NCI-H748 (cell line): ENCODE results near the gene C6orf132.
A peak's percentile ranks its signal among the peaks of the same experiment; 100 is the strongest.
"Not testable (repeated sequence)": the region's sequence is repeated elsewhere in the genome, so short reads cannot be mapped to it uniquely, and the experiment has no call there.

Experiments used
- DNase-seq: peaks from one replicate; lab custom pipeline; 2025; ENCODE audit not compliant: unreplicated experiment; lab: John Stamatoyannopoulos, UW

C6orf132 gene

GRCh38 chr6:42159431-42160024 lies 17.1 kb upstream of the C6orf132 start:
- DNase-seq: no peak

DNA sequence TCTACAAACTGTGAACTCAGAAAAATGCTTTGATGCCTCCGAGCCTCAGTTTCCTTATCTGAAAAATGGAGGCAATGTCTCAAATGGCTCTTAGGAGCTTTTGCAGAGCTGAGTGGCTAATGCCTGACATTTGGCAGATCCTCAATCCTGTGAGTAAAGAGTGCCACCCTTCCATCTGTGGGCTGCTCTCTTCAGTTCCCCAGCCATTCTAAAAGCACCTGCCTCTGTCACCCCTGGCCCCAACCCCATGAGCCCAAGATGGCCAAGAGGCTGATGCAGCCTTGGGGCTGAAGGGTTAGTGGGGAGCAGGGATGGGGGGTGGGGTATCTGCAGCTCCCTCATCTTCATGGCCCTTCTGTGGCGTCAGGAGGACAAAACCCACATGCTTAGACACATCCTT lies 16.2 kb upstream of the C6orf132 start:
- no peak for DNase-seq

DNA sequence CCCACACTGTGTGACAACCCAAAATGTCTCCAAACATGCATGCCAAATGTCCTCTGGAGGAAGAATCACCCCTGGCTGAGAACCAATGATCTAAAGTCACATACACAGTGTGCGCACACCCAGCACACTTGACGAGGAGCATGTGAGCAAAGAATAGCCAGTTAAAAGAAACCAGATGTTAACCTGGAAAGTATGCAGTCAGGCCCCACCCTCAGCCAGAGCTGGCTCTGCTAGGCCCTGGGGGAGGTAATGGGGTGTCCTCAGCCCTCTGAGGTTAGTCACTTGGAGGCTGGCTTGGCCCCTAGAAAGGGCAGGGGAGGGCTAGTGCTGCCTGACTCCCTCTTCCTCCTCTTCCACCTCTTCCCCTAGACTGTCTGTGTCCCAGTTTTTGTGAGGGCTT lies 15.6 kb upstream of the C6orf132 start:
- no peak for DNase-seq

DNA sequence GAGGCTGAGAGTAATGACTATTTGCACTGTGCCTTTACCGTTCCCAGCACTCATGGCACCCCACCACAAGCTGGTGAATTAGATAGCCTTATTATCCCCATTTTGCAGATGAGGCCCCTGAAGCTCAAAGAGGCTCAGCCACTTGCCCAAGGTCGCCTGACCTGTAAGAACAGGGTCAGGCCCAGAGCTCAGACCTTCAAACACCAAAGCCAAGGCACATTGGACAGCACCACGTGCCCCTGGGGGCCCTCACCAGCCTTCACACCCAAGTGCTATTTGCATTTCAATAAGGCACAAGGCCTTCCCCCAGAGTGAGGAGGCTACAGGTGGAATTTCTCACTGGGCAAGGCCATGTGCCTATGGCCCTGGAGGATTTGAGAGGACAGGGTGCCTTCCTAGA lies 14.2 kb upstream of the C6orf132 start:
- no peak for DNase-seq

- no peak for DNase-seq
Observed at GRCh38 chr6:42155293-42155692, 12.9 kb upstream of the C6orf132 start.

GRCh38 chr6:42154461-42155209 lies 12.2 kb upstream of the C6orf132 start:
- DNase-seq: no peak

DNA sequence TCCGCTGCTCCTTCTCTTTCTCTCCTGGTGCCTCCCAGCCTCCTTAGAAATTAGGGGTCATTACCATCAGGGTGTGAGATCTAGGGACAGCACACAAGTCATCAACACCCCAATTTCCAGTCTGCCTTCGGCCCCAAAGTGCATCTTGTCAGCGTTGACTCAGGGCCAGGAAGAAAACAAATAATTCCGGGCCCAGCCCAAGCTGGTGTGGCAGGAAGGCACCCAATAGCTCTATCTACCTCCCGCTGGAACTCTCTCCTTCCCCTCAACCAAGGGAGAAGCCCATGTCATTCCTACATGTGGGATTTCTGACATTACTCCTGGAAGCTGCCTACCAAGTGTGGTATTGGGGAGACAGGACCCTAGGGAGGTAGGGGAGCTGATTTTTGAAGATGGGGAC lies 11.5 kb upstream of the C6orf132 start:
- no peak for DNase-seq

DNA sequence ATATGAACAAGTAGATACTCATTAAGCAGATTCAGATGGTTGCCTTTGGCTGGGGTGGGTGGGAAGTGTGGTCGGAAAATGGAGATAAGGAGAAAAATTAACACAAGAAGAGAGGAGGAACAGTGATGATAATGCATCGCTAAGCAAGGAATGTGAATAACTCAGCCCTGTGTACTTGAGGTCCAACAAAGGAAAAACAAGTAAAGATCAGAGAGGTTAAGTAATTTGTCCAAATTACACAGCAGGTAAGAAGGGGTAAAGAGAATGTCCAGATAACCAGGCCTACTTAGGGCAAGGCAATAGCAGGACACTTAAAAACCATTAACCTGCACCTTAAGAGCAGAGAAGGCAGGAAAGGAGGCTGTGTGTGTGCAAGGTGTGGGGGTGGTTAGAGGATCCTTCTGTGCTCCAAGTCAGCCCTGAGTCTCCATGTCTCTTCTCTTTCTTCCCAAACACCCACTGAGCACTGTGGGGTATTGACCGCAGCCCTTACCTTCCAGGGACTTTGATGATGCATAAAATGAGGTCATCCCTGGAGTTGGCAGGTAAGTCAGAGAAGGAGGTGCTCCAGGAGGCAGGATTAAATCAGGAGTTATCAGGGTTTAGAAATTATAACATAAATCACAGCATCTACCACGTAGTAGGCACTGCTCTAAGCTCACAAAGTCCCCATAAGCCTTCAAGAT lies 10.3 kb upstream of the C6orf132 start:
- DNase-seq: not testable (repeated sequence)

GRCh38 chr6:42152024-42152423 lies 9.6 kb upstream of the C6orf132 start:
- DNase-seq: no peak

DNA sequence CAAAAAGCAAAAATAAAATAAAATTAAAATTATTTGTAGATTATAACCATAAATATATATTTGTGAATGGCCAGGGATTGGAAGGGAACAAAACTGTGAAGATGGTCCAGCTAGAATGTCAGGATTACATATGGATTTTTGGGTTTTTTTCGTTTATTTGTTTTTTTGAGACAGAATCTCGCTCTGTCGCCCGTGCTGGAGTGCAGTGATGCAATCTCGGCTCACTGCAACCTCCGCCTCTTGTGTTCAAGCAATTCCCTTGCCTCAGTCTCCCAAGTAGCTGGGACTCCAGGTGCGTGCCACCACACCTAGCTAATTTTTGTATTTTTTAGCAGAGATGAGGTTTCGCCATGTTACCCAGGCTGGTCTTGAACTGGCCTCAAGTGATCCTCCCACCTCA lies 7.8 kb upstream of the C6orf132 start:
- no peak for DNase-seq

DNA sequence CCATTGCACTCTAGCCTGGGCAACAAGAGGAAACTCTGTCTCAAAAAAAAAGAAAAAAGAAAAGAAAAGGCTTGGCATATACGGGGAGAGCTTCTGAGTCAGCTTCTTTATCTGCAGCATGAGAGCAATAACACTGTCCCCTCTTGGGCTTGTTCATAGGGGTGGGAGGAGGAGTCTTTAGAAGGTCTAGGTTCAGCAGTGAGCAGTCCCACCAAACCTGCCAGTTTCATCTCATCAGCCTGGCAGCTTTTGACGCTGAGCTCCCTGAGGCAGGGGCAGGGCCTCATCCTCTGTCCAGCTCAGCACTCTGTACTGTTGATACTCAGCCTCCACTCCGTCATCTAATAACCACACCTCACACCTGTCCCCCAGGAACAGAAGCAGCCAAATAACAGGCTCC lies 5.6 kb upstream of the C6orf132 start:
- DNase-seq: no peak

- no peak for DNase-seq
Observed at GRCh38 chr6:42147138-42147562, 4.7 kb upstream of the C6orf132 start.

DNA sequence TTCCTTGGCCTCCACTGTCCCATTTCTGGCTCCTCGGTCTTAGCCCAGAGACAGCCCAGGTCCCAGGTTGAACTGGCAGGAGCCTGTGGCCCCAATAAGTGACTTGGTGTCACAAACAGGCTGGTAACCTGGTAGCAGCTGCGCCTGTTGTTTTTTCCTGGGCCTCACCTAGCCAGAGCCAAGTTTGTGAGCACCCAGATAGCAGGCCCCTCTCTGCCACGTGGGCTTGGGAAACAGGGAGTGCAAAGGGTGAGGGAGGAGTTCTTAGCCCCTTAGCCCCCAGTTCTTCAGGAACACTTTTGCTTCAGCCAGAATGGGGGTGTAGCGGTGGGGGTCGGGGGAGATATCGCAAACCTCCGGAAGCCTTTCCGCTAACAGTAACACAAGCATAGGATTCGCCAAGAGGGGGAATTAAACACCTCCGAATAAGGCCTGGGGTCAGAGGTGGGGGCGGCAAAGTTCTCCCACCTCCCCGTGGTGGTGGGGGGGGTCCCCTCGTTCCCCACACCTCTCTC lies 760 bp downstream of the C6orf132 start:
- peak; percentile 50 for DNase-seq

GRCh38 chr6:42140756-42141602 lies 1.4 kb downstream of the C6orf132 start:
- DNase-seq: no peak

- DNase-seq: no peak
Observed at GRCh38 chr6:42140032-42140431, 2.4 kb downstream of the C6orf132 start.

GRCh38 chr6:42138630-42139619 lies 3.5 kb downstream of the C6orf132 start:
- DNase-seq: peak; percentile 30

DNA sequence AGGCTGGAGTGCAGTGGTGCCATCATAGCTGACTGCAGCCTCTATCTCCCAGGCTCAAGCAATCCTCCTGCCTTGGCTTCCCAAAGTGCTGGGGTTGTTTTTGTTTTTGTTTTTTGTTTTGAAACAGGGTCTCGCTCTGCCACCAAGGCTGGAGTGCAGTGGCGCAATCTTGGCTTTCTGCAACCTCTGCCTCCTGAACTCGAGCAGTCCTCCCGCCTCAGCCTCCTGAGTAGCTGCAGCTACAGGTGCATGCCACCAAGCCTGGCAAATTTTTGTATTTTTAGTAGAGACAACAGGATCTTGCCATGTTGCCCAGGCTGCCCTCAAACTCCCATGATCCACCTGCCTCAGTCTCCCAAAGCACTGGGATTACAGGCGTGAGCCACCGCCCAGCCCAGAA lies 4.2 kb downstream of the C6orf132 start:
- DNase-seq: no peak

DNA sequence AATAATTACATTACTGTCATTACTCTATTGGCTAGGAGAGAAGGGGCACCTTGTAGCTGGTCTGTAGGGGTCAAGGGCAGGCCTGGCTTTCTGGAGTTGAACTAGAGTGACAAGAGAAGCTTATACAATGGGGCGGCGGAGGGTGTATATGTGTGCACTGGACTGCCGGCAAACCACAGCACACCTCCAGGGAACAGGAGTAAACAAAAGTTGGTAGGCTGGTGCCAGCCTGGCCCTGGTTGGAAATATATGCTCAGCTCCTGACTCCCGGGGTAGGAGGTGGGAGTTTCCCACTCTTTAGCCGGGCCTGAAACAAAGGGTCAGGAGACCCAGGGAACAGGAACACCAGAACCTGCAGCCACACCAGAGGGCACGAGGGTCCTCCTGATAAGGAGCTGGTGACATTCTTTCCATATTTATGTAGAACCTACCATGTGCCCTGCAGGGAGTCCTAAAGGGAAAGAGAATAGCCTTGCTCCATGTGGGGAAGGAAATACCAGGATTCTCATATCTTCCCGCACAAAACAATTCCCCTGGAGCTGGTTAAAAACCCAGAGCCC lies 5.1 kb downstream of the C6orf132 start:
- no peak for DNase-seq

- no peak for DNase-seq
Observed at GRCh38 chr6:42136508-42137193, 5.8 kb downstream of the C6orf132 start.
